HG03025 (cell line): ENCODE data around the gene ACRBP.

Source experiments
- ATAC-seq: cut with Tn5 transposase; IDR thresholded peaks from one replicate; pipeline ENCODE4 v1.9.1; 2021; ENCODE audit warnings: mild to moderate bottlenecking, moderate library complexity; ENCODE audit not compliant: unreplicated experiment, low FRiP score

Gene ACRBP

DNA sequence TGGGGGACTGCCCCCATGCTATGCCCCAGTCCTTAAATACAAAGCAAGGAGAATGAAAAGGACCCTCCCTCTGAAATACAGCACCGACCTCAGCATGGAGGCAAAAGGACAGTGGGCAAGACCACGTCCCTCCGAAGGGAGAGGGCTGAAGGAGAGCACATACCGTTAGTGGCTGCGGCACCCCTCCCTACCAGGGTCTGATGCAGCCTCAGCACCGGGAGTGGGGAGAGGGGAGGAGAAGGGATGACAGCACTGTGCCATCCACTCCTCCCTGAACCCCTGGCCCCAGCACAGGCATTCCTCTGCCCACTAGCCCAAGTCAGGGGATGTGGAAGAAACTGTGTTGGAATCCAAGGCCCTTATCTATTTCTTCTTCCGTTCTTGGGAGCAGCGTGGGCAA, 3.6 kb upstream of the ACRBP start:
- ATAC-seq, result no peak

DNA sequence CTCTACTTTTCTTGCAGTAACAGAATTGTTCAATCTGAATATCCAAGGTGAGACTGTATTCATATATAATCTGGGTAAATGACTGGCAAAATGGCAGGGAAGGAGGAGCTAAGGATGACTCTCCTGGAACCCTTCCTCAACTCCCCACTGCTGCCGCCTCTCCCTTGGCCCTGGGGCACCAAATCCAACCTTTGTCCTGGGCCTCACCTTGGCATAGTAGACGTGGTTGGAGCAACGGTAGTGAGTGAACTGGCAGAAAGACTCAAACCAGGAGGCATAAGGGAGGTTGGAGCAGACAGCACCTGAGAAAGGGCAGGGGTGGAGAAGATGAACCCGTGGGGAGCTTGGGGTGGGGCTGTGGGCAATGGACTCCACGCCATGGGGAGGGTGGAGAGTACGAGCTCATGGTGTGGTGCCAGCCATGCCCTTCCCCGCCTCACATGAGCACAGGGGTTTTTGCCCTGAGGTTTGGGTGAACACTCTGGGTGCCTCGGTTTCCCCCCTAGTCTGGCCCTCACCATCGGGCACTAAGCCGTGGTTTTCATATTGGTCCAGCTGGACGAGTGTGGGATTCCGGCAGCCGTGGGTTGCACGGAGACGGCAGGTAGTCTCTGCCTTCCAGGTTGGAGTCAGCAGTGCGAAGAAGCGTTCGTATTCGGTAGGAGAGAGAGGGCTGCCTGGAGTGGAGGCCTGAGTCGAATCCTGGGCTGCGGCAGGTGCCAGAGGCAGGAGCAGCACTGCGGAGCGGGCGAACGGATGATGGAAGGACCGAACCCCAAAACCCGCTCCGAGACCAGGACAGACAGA, 753 bp downstream of the ACRBP start:
- no peak for ATAC-seq

DNA sequence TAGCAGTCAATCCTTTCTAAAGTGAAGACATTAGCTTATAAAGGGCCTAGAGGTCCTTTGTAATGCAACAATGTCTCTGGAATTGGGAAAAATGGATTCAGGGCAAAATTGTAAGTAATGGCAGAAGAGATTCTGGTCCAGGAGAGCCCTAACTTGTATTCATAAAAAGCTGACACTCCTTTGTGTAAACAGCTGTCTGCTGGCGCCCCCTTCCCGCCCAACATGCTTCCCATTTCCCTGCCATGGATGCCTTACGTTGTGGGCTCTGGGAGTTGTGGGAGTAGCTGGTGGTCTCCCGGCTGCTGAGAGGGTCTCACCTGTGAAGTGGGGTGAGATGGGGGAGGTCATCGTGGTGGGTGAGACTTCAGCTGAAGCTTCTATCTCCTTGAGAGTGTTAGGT, 2.3 kb downstream of the ACRBP start:
- no peak for ATAC-seq

DNA sequence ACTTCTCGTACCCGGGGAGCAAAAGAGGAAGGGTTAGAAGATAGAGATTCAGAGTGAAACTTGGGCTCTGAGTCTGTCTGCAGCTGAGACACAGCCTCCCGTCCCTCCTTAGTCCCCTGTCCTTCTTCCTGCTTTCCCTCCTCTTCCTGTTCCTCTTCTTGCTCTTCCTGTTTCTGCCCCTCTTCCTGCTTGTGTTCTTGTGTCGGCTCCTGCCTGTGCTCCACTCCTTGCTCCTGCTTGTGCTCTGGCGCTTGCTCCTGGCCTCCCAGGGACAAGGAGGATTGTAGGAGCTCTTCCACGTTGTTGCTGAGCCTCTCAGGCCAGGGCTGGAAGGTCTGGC, 3.0 kb downstream of the ACRBP start:
- ATAC-seq, result no peak

DNA sequence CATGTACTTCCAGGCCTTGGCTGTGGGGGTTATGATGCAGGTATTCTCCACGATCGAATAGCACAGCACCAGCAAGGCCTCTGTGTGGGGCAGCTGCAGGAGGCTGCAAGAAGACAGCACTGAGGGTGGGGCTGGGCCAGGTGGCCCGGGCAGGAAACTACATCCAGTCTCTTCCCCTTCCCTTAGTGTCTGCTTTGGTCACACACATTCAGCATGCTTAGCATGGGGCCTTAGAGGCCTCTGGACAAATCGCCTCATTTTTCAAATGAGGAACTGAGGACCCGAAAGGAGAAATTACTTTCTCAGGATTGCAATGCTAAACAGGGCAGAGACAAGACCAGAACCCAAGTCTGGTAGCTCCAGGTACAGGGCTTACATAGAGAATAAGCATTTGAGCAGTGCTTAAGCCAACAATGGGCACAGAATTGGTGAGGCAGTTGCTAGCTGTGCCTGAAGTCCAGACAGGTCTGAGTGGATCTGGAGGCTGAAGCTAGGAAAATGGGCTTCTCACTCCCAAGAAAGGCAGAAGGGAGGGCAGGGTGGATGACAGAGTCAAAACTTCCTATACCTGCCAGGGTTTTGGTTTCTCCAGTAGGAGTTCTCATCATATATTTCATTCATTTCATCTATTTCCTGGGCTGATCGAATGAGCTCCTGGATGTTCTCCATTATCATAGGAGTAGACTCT, 3.5 kb downstream of the ACRBP start:
- no peak for ATAC-seq

DNA sequence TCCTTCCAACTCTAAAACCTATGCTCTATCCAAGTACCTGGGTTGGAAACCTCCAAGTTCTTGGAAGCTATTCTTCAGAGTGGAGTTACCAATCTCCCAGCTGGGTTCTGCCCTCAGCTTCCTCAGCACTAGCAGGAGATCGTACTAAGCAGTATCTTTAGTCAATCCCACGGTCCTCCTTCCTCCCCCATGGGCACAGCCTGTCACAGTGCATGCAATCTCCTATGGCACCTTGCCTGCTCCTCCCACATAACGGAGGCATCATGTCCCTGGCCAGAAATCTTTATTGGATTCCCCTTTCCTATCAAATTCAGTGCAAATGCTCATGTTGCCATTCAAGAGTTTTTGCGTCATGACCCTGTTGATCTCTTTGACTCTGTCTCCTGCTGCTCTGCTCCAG, 6.1 kb downstream of the ACRBP start:
- no peak for ATAC-seq

DNA sequence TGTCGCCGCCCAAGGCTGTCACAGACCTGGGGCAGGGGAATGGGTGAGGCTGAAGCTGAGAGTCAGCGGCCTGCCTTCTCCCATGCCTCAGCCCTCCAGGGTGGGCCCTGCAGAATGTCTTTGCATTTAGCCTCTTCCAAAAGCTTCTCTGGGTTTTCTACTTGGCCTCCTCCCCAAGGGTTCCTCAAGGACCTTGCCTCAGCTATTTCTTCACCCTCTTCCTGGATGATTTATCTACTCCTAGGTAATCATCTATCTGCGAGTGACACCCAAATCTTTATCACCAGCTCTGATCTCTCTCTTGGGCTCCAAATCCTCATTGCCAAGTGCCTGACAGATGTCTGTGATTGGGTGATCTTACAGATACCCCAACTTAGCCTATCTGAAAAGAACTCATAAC, 6.7 kb downstream of the ACRBP start:
- no peak for ATAC-seq

DNA sequence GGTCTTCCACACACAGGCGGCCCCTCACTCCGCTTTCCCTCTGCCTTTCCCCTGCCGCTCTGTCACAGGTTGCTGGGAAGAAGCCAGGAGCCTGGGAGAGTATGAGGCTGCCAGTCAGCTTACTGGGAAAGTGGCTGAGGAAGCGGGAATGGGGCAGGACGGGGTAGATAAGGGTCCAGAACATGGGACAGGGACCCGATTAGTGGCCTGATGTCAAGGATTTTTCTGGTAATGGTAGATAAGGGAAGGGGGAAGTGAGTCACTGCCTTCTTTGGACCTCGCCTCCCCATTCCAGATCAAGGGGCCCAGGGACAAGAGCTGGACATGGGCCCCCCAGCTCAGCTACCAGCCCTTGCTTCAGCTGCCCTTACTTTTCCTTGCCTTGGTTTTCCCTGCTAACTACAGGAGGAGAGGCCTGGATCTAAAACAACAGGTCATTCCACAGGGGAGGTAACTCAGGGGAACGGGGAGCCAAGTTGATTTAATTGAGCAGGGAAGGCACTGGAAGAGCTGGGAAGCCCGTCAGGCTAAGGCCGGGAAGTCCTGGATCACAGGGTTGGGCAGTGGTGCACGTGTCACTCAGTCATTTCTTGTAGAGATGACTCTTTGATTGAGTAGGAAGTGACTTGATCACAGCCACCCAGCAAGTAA, 8.0 kb downstream of the ACRBP start:
- no peak for ATAC-seq

DNA sequence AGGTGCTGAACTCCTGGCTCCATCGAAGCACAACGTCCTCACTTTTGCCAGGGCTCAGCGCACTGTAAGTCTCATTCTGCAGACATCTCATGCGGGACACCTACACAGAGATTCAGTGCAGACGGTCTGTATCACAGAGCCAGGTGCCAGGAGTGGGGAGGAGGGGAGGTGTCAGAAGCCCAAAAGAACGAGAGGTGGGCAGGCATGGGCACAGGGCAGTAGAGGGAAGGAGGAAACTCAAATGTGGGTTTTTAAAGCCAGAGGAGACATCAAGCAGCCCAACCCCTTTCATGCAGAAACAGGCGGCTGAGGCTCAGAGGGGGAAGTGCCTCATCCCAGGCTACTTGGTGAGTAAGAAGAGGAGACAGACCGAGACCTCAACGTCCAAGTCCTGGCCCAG, 8.9 kb downstream of the ACRBP start:
- ATAC-seq, result no peak

DNA sequence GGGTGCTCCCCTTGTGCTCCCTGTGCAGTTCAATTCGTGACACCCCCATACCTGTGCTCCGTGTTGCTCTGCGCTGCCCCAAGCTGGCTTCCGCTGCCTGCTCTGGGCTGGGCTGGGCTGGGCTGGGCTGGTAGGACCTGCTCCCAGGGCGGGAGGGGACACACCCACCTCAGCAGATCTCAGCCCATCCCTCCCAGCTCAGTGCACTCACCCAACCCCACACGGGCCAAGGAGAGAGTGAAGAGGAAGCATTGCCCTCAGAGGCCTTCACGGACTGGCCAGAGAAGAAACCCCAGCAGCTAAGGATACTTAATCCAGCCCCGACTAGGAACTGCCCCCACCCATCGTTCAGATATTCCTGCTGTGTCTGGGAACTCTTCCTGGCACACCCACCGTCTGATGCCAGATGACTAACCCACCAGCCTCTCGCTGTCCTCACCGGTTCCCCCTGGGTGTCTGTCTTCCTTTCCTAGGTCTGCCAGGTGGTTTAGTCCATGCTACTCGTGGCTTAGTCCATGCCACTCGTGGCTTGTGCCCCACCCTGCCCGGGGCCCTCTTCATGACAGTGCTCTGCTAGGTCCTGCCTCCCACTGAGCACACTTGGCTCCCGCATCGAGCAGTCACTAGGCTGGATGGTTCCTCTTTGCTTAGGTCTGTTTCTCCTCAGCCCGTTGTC, 11.2 kb downstream of the ACRBP start, which contains the start of gene LPAR5:
Gene LPAR5, minus strand, starts transcription at position 104 of the 676 bp plus-strand sequence. CDS start 14,711 bp downstream, outside the sequence.
- ATAC-seq, result no peak

DNA sequence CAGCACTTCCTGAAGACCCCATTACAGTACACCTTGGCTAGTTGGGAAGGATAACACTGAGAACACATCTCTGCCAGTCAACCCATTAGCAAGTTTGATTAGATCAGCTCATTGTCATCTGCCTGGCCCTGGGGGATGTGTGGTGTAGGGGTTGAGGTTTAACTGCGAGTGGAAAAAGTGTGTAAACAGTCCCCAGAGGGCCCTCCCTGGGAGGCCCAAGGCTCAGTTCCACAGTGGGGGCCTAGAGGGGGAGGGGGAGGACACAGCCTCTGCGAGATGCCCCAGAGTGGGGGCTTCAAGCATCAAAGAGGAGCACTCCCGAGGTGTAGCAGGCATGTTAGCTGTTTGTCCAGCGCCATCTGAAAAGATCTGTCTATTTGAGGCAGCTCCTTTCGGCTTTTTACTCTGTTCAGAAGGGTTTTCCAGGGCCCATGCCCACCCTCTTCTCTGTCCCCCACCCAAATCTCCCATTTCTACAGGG, 11.8 kb downstream of the ACRBP start:
- ATAC-seq, result no peak

DNA sequence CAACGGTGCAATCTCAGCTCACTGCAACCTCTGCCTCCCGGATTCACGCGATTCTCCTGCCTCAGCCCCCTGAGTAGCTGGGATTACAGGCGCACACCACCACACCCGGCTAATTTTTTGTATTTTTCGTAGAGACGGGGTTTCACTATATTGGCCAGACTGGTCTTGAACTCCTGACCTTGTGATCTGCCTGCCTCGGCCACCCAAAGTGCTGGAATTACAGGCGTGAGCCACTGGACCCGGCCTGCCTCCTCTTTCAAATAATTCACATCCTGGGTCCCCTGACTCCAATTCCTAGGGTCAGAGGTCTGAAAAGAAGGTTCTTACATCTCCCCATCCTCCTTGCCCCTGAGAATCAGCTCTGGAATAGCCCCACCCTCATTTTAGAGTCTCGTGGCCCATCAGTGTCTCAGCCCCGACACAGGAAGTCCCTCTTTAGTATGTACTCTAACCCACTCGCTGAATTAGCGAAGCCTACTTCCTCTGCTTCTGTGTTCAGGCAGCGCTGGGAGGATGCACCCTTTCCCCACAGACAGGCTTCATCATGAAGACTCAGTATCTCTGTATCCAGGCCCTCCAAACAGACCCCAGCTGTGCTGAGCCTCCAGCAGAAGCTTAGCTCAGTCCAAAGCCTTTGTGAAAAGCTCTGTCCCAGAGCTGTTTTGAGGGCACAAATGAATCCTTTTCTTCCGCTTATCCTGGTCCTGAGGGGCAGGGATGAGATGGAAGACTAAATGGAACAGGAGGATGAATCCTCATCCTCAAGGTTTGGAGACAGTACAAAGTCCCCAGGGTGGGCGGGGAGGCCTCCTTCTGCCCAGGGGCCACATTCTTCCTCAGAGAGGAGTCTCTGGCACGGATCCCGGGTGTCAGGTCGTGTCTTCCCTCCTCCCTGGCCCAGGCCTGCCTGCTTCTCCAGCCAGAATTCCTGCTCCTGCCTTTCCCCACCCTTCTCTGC, 14.9 kb downstream of the ACRBP start:
- no peak for ATAC-seq

DNA sequence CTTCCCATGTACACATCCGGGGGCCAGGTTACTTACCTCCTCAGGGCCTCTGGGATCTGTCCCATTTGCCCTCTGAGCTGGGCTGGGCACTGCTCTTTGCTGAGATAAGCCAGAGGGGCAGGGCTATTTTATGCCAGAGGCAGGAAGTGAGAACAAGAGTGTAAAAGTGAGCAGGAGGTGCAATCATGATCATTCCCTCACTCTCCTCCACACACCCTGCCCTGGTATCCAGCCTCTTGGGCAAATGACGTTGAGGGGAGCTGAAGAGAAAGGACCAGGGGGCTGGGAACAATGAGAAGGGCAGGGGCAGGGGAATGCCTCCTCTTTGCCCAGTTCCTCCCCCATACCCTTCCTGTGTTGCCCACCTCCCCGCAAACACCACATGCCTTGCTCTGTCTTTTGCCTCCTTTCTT, 15.7 kb downstream of the ACRBP start:
- no peak for ATAC-seq

DNA sequence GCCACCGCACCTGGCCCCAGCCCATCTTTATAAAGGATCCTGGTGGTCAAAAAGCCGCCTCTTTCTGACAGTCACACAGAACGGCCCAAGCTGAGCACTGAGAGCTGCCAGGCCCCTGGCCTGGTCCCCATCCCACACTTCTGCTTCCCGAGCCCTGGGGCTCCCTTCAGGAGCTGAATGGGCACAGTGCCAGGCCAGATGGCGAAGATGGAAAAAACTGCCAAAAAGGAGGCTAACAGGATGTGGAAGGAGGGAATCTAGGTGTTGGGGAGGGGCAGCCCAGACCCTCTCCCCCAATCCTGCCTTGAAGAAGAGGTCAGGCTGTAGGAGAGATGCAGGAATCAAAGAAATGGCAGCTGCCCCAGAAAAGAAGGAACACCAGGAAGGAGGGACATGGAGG, 16.5 kb downstream of the ACRBP start:
- ATAC-seq, result no peak

DNA sequence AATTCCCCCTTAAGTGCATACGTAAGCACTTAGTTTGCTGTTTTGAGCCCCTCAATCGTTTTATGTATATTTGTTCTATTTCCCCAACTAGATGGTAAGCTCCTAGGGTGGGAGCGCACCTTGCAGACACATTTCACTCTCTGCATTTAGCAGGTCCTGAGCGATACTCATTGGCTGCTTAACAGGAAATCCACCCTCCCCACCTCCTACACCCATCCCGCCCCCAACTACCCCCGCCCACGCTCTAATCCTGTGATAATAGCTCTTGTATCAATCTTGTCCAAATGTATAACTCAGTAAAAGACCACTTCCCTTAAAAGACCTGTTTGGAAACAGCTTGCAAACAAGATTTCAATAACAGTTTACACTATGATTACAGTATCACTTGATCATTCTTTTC, 19.6 kb downstream of the ACRBP start:
- ATAC-seq, result no peak

DNA sequence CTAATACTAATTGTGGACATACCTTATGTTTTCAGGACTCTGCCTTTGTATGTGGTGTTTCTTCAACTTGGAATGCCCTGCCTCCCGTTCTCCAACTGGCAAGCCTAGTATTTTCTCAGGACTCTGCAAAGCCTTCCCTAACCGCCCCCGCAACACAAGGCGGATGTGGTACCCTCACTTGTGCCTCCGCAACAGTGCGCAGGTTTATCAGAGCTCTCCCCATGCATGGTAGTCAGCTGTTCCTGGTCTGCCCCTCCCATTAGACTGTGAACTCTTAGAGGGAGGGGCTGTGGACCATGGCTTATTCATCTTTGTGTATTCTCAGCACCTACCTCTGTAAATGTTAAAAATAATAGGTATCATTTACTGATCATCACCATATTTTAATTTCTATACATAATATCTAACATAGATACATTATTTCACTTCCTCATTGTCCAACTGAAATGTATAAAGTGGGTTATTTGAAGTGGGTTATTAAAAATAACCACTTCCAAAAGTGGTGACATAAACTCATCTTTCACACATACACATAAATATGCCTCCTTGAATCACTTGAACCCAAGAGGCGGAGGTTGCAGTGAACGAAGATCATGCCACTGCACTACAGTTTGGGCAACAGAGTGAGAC, 20.5 kb downstream of the ACRBP start:
- no peak for ATAC-seq

DNA sequence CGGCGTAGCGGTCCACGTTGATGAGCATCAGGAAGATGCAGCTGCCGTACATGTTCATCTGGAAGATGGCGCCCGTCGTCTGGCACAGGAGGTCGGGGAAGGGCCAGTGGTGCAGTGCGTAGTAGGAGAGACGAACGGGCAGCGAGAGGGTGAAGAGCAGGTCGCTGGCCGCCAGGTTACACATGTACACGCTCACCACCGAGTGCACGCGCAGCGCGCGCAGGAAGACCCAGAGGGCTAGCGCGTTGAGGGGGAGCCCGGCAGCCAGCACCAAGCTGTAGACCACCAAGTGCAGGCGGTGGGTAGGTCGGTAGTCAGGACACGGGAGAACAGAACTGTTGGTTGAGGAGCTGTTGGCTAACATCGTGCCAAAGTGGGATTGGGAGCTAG, 26.4 kb downstream of the ACRBP start:
- no peak for ATAC-seq

DNA sequence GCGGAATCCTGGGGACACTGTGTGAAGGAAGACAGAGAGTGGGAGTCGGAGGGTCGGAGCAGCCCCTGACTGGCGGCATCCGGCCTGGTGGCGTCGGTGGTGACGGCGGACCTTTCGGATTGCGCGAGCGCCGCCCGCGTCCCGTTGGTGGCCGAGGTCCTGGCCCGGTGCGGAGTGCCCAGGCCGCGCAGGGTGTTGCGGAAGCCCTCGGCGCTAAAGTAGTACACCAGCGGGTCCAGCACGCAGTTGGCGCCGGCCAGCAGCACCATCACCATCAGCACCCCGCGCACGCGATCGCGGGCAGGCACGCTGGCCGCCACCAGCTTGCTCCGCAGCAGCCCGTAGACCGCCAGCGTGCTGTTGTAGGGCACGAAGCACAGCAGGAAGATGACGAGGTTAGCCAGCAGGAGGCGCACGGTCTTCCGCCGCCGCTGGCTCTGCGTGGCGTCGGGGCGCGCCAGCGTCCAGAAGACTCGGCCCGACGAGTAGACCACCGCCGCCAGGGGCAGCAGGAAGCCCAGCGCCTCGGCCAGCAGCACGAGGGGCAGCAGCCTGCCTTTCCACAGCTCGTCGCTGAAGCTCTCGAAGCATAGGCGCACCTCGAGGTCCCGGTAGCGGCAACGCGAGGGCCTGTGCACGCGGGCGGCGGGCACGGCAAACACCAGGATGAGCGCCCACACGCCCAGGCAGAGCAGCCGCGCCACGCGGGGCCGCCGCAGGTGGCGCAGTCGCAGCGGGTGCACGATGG, 26.9 kb downstream of the ACRBP start:
- ATAC-seq, result no peak
